Astrocyte of the cerebellum (primary cell): Measurements from ENCODE around the gene PLXDC2.
"Not testable (repeated sequence)": the region's sequence is repeated elsewhere in the genome, so short reads cannot be mapped to it uniquely, and the experiment has no call there.

Experiments
- DNase-seq: peaks from one replicate; pipeline ENCODE4 v3.0.0-alpha.2; 2011; ENCODE audit warnings: low read depth
- H3K4me3 ChIP-seq: 2 replicates; pipeline ENCODE4 v1.5.1; 2011; ENCODE audit warnings: mild to moderate bottlenecking, low read depth, low read length, moderate library complexity
- in situ Hi-C: cut with HindIII; loops from 2 replicates; pipeline ENCODE4 v1.10.0; 2017; ENCODE audit warnings: low sequenced_read_pairs
- TF ChIP-seq, protein P1 (sequence below): IDR thresholded peaks from 2 replicates; pipeline ENCODE4 v1.5.1; 2012; ENCODE audit warnings: low read length, low read depth, moderate library complexity, mild to moderate bottlenecking; ENCODE audit errors: missing control alignments

The PLXDC2 gene

DNA sequence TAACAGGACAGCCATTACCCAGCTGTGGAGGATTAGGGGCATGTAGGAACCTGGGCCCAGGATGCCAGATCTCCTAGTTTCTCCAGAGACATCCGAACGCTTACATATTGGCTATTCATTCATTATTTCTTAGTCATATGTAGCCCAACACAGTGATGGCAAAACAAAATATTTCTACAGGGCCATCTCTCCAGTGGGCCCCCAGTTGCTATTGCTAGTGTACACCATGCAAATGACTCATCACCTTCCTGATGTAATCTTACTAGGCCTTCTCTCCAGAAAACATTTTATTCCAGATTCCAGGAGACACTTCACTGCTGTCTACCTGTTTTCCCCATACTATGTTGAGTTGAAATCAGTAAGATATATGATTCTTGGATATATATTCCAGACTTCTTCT lies 201.7 kb downstream of the PLXDC2 start:
- no peak for DNase-seq
- TF ChIP-seq, protein P1, sequence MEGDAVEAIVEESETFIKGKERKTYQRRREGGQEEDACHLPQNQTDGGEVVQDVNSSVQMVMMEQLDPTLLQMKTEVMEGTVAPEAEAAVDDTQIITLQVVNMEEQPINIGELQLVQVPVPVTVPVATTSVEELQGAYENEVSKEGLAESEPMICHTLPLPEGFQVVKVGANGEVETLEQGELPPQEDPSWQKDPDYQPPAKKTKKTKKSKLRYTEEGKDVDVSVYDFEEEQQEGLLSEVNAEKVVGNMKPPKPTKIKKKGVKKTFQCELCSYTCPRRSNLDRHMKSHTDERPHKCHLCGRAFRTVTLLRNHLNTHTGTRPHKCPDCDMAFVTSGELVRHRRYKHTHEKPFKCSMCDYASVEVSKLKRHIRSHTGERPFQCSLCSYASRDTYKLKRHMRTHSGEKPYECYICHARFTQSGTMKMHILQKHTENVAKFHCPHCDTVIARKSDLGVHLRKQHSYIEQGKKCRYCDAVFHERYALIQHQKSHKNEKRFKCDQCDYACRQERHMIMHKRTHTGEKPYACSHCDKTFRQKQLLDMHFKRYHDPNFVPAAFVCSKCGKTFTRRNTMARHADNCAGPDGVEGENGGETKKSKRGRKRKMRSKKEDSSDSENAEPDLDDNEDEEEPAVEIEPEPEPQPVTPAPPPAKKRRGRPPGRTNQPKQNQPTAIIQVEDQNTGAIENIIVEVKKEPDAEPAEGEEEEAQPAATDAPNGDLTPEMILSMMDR = no peak
- H3K4me3 ChIP-seq = no peak overlapping the region
- in situ Hi-C loops = no loop called here

DNA sequence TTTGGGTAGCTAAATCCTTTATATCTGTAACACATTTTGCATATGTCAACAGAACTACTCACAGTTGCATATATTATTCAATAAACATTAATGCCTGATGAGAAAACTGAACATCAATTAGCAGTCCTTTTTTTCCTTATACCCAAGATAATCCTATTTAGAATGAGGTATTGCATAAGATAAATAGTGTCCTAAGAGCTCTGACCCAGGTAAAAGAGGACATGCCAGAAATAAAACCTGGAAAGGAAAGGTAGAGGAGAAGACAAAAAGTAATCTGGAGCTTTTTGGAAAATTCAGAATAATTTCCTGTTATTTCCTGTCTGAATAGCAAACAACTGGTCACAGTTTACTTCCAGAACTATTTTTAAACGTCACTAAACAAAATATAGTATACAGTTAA lies 204.4 kb downstream of the PLXDC2 start:
- TF ChIP-seq, protein P1 = no peak
- no peak overlapping the region for H3K4me3 ChIP-seq
- in situ Hi-C loops = no loop called here
- DNase-seq = no peak

DNA sequence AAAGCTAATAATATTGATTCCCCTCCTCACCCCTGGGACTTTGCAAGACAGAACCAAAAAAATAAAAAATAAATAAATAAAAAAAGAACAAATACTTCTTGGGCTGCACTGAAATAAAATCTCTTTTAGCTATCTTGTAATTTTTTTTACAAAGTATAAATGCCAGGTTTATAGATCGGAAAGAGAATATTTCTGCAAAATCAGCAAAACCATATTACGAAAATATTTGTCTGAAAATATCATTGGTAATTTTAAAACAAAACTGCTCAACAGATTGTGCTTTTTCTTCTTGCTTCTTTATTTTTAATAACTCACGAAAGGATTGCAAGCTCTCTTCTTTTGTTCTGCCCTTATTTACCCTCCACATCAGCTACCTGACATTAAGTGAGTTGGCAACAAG lies 213.3 kb downstream of the PLXDC2 start:
- TF ChIP-seq, protein P1 = no peak
- in situ Hi-C loops = no loop called here
- DNase-seq = no peak

DNA sequence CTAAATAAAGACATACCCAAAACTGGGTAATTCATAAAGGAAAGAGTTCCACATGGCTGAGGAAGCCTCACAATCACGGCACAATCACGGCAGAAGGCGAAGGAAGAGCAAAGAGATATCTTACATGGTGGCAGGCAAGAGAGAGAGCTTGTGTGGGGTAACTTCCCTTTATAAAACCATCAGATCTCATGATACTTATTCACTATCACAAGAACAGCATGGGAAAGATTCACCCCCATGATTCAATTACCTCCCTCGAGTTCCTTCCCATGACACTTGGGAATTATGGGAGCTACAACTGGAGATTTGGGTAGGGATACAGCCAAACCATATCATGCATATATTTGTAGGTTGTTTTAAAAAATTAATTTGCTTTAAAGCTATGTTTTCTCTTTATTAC lies 217.2 kb downstream of the PLXDC2 start:
- TF ChIP-seq, protein P1 = no peak
- in situ Hi-C loops = loop anchor here (10.0 kb wide), 1 partner anchor 61 kb away; no protein-coding TSS in a partner anchor
- DNase-seq = no peak
- H3K4me3 ChIP-seq = no peak overlapping the region

More for the DNA sequence above, 213.3 kb downstream of the PLXDC2 start:
- no peak overlapping the region for H3K4me3 ChIP-seq

DNA sequence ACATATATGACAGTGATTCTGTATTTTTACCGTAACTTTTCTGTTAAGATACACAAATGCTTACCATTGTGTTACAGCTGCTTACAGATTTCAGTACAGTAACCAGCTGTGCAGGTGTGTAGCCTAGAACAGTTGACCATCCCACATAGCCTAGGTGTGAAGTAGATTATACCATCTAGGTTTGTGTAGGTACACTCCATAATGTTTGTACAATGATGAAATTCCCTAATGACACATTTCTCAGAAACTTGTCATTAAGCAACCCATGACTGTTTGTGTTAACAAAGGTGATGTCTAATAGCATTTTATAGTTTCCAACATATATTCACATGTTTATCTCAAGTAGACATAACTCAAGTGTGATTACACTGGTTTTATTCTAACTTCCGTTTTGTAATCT lies 218.5 kb downstream of the PLXDC2 start:
- no peak overlapping the region for H3K4me3 ChIP-seq
- TF ChIP-seq, protein P1 = no peak
- no peak for DNase-seq
- in situ Hi-C loops = loop anchor here (10.0 kb wide), 1 partner anchor 60 kb away; no protein-coding TSS in a partner anchor

DNA sequence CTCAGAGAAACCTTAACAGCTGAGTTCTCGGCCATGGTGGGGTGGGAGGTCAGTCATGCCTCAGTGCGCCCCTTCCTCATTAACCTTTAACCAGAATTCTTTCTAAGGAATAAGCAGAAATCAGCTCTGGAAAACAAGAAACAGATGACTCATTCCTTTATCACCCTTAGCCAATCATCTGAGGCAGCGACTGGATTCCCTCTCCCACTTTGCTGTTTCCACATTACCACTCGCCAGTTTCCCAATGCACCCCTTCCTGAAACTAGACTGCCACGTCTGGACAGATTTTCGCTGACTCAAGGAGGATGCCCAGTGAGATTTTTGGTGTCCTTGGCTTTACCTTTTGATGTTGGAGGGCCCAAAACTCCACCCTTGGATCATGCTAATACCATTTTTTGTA lies 223.8 kb downstream of the PLXDC2 start:
- no peak for DNase-seq
- in situ Hi-C loops = no loop called here
- TF ChIP-seq, protein P1 = no peak
- H3K4me3 ChIP-seq = no peak overlapping the region

DNA sequence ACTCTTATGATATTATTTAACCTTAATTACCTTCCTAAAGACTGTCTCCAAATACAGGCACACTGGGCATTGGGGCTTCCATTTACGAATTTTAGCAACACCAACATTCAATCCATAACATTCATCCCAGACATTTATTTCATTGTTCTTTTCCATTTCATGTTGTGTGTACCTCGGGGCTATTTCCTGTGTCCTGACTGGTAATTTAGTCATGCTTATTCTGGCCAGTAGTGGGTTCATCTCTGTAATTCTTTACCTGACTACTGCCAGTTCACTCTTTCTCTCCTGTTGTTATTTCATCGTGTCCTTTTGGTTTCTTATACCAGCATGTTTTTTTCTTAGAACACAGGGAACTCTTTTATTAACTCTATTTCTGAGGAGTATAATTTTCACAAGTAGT lies 225.7 kb downstream of the PLXDC2 start:
- DNase-seq = no peak
- TF ChIP-seq, protein P1 = no peak
- H3K4me3 ChIP-seq = no peak overlapping the region
- in situ Hi-C loops = no loop called here

DNA sequence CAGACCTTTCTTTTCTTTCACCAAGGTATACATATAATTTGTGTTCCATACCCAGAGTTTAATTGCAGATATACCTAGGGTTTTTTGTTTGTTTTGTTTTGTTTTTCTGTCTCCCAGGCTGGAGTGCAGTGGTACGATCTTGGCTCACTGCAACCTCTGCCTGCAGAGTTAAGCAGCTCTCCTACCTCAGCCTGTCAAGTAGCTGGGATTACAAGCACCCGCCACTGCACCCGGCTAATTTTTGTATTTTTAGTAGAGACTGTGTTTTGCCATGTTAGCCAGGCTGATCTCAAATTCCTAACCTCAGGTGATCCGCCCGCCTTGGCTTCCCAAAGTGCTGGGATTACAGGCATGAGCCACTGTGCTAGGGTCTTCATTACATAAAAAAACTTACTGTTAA lies 228.9 kb downstream of the PLXDC2 start:
- in situ Hi-C loops, H3K4me3 ChIP-seq, DNase-seq: not testable (repeated sequence)
